Measurements from ENCODE around the gene DDR1. TPM values are rescaled to one million over a fixed set of nuclear protein-coding genes. Genes with fewer than 3 reads are reported as not detected.
A peak's percentile ranks its signal among the peaks of the same experiment; 100 is the strongest.
"Not testable (repeated sequence)": the region's sequence is repeated elsewhere in the genome, so short reads cannot be mapped to it uniquely, and the experiment has no call there.

DDR1 gene
- total RNA-seq, 4 donors from 2014 or later, result 131 to 261 (median 140) TPM

- no peak overlapping the region for H3K4me3 ChIP-seq
- TF ChIP-seq CTCF (IDR thresholded peaks at IDR 0.05) (no peak), POLR2A (IDR thresholded peaks at IDR 0.05) (no peak)
- H3K4me1 ChIP-seq, result peaks cover 0 to 11% (median 0%) of the 10 kb centered on the region in 3 donors
- peaks cover 26 to 41% (median 28%) of the 10 kb centered on the region in 3 donors for H3K36me3 ChIP-seq
- H3K9me3 ChIP-seq, result no peaks in the 10 kb centered on the region
- intact Hi-C loops (cut with DNase I), result no loop called here
- no peaks in the 10 kb centered on the region for H3K27me3 ChIP-seq
- DNase-seq, result no peak
- no peak overlapping the region for H3K27ac ChIP-seq
These were observed 17.1 kb downstream of the DDR1 start for GRCh38 chr6:30901436-30901835.

GRCh38 chr6:30902196-30902595 is 17.9 kb downstream of the DDR1 start:
- intact Hi-C loops (cut with DNase I); H3K4me3 ChIP-seq; H3K27me3 ChIP-seq; DNase-seq; H3K27ac ChIP-seq; H3K9me3 ChIP-seq: not testable (repeated sequence)
- WGBS, 2 donors, result 50 to 59% methylated on average over 5 to 9 of the region's 9 CpGs
- Histone ChIP-seq H3K4me1 (peaks cover 0 to 11% (median 0%) of the 10 kb centered on the region in 3 donors), H3K36me3 (peaks cover 21 to 33% (median 23%) of the 10 kb centered on the region in 3 donors)

DNA sequence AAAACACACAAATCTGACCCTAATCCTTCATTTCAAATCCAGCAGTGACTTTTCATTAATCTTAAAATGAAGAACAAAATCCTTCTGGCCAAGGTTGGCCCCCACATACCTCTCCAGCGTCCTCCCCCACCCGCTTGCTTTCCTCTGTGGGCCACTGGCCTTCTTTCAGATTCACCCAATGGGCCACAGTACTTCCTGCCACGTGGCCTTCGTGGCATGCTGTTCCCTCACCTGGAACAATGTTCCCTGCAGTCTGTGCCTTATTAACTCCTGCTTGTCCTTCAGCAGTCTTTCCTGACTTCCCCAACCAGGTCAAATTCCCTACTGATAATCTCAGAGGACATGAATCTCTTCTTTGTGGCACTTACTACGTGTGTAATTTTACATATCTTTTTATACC is 18.4 kb downstream of the DDR1 start:
- TF ChIP-seq POLR2A (IDR thresholded peaks at IDR 0.05), result no peak
- TF ChIP-seq CTCF (IDR thresholded peaks at IDR 0.05), result no peak
- H3K27ac ChIP-seq, result no peak overlapping the region
- intact Hi-C loops (cut with DNase I), result no loop called here
- H3K4me3 ChIP-seq, result no peak overlapping the region
- no peaks in the 10 kb centered on the region for H3K9me3 ChIP-seq
- no peaks in the 10 kb centered on the region for H3K27me3 ChIP-seq
- no peak for DNase-seq
- H3K4me1 ChIP-seq, result peaks cover 0 to 16% (median 2%) of the 10 kb centered on the region in 3 donors
- H3K36me3 ChIP-seq, result peaks cover 15 to 28% (median 17%) of the 10 kb centered on the region in 3 donors
- 26 to 33% methylated on average over 5 of the region's 5 CpGs for WGBS, 2 donors

DNA sequence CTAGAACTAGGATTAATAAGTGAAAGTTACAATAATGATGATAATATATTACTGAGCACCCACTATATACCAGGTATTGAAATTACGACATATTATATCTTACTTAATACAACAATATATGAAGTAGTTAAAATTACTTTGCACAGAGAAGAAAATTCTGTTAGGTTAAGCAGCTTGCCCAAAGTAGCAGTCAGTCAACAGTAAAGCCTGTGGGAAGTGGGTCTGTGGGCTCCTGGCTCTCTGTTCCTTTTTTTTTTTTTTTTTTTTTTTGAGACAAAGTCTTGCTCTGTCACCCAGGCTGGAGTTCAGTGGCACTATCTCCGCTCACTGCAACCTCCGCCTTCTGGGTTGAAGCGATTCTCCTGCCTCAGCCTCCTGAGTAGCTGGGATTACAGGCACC is 18.9 kb downstream of the DDR1 start:
- 68 to 87% methylated on average over 4 of the region's 4 CpGs for WGBS, 2 donors
- DNase-seq, result no peak
- H3K36me3 ChIP-seq, result peaks cover 10 to 23% (median 12%) of the 10 kb centered on the region in 3 donors

DNA sequence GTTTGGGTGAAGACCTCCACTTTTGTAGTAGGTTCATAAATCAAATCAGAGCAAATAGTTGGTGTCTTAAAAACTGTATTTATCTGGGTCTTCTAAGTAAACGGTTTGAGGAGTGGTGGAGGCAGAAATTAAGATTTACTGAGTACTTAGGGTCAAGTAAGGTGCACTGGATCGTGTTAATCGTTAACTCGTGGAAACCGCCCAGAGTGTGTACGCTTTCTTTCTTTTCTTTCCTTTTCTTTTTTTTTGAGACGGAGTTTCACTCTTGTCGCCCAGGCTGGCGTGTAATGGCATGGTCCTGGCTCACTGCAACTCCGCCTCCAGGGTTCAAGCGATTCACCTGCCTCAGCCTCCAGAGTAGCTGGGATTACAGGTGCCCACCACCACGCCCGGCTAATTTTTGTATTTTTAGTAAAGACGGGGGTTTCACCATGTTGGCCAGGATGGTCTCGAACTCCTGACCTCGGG is 23.0 kb downstream of the DDR1 start:
- 45 to 52% methylated on average over 9 to 12 of the region's 16 CpGs for WGBS, 2 donors
- H3K27me3 ChIP-seq; H3K9me3 ChIP-seq; intact Hi-C loops (cut with DNase I); DNase-seq: not testable (repeated sequence)
- peak overlapping the region; percentile 57 to 89 (median 71) for H3K4me3 ChIP-seq
- H3K36me3 ChIP-seq, result peaks cover 0 to 29% (median 7%) of the 10 kb centered on the region in 3 donors
- peak overlapping the region; percentile 23 to 57 (median 45) for H3K27ac ChIP-seq
- H3K4me1 ChIP-seq, result peaks cover 6 to 26% (median 12%) of the 10 kb centered on the region in 3 donors

More for the DNA sequence above, 18.9 kb downstream of the DDR1 start:
- peaks cover 0 to 17% (median 2%) of the 10 kb centered on the region in 3 donors for H3K4me1 ChIP-seq
- TF ChIP-seq POLR2A (IDR thresholded peaks at IDR 0.05), result no peak
- TF ChIP-seq CTCF (IDR thresholded peaks at IDR 0.05), result no peak
- no peaks in the 10 kb centered on the region for H3K27me3 ChIP-seq
- H3K4me3 ChIP-seq, result no peak overlapping the region
- no peaks in the 10 kb centered on the region for H3K9me3 ChIP-seq
- no peak overlapping the region for H3K27ac ChIP-seq
- intact Hi-C loops (cut with DNase I), result no loop called here

GRCh38 chr6:30907758-30908591 is 23.7 kb downstream of the DDR1 start, which contains the start of gene GTF2H4:
TSS of gene GTF2H4 (plus strand) at chr6:30908207.
- DNase-seq, result peak; percentile 81
- WGBS, 2 donors, result 0% methylated on average over 33 to 37 of the region's 49 CpGs
- Histone ChIP-seq H3K27me3 (no peaks in the 10 kb centered on the region), H3K4me3 (peak within 1 kb of the TSS; percentile 57 to 89 (median 71)), H3K4me1 (peaks cover 6 to 23% (median 12%) of the 10 kb centered on the region in 3 donors), H3K36me3 (peaks cover 0 to 36% (median 7%) of the 10 kb centered on the region in 3 donors), H3K27ac (peak within 1 kb of the TSS; percentile 39 to 81 (median 66)), H3K9me3 (no peaks in the 10 kb centered on the region)
- intact Hi-C loops (cut with DNase I), result no loop called here
- peak in 1 of 4 donors; percentile 4 for TF ChIP-seq POLR2A (IDR thresholded peaks at IDR 0.05)
- TF ChIP-seq CTCF (IDR thresholded peaks at IDR 0.05), result peak in 1 of 6 experiments; percentile 39
